ENCODE data around the gene TSPAN18. TPM values are rescaled to one million over a fixed set of nuclear protein-coding genes. Genes with fewer than 3 reads are reported as not detected.

TSPAN18 gene
- total RNA-seq, 1 experiment from 2014 or later = not detected

DNA sequence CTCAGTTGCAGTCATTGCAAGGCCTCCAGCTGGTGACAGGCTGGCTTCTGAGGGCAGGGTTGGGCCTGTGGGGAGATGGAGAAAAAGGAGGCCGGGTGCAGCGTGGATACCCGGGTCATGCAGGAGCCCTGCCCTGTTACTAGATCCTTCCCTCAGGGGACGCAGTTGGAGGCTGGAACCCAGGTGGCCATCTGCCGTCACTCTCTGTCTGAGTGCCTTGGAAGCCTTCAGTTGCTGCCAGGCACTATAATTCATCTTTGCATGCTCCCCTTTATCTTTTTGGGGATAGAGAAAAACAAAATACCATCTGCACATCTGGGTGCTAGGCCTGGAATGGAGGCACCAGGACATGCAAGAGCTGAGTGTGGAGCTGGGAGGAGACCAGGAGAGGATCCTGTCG lies 141.3 kb downstream of the TSPAN18 start:
- Histone ChIP-seq H3K79me2 (ENCODE audit: low read length) (no peaks in the 10 kb centered on the region), H4K20me1 (ENCODE audit: low read length) (no peaks in the 10 kb centered on the region), H3K9me3 (ENCODE audit: low read length) (no peaks in the 10 kb centered on the region), H3K27ac (ENCODE audit: low read length) (no peak overlapping the region), H2AFZ (ENCODE audit: low read length) (no peak overlapping the region), H3K9ac (ENCODE audit: low read length) (no peak overlapping the region), H3K9me2 (replicated peaks; ENCODE audit: low read length) (no peaks in the 10 kb centered on the region), H3K4me1 (ENCODE audit: insufficient read depth, low read length) (peaks cover under 1% of the 10 kb centered on the region), H3K4me2 (ENCODE audit: low read length) (no peak overlapping the region), H3K27me3 (ENCODE audit: low read length) (no peaks in the 10 kb centered on the region), H3K4me3 (ENCODE audit: low read length) (no peak overlapping the region), H3K36me3 (ENCODE audit: low read depth, low read length) (no peaks in the 10 kb centered on the region), H3F3A (ENCODE audit: low read length, unreplicated experiment) (no peaks in the 10 kb centered on the region)
- BruUV-seq (replicated peaks) = no TSS peak
- intact Hi-C loops (cut with micrococcal nuclease) = no loop called here
- TF ChIP-seq EZH2phosphoT487 (IDR thresholded peaks at IDR 0.05; ENCODE audit: borderline replicate concordance, low read length) = no peak
- TF ChIP-seq EZH2 (IDR thresholded peaks at IDR 0.05; ENCODE audit: low read length, unreplicated experiment) = no peak
- TF ChIP-seq, protein P1, sequence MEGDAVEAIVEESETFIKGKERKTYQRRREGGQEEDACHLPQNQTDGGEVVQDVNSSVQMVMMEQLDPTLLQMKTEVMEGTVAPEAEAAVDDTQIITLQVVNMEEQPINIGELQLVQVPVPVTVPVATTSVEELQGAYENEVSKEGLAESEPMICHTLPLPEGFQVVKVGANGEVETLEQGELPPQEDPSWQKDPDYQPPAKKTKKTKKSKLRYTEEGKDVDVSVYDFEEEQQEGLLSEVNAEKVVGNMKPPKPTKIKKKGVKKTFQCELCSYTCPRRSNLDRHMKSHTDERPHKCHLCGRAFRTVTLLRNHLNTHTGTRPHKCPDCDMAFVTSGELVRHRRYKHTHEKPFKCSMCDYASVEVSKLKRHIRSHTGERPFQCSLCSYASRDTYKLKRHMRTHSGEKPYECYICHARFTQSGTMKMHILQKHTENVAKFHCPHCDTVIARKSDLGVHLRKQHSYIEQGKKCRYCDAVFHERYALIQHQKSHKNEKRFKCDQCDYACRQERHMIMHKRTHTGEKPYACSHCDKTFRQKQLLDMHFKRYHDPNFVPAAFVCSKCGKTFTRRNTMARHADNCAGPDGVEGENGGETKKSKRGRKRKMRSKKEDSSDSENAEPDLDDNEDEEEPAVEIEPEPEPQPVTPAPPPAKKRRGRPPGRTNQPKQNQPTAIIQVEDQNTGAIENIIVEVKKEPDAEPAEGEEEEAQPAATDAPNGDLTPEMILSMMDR (conservative IDR thresholded peaks at IDR 0.05; ENCODE audit: low read depth, low read length) = no peak
- DNase-seq (no peak), ATAC-seq (no peak)
- CTCF ChIA-PET = no interaction called here
- POLR2A ChIA-PET (ENCODE audit: unreplicated experiment) = no interaction called here

DNA sequence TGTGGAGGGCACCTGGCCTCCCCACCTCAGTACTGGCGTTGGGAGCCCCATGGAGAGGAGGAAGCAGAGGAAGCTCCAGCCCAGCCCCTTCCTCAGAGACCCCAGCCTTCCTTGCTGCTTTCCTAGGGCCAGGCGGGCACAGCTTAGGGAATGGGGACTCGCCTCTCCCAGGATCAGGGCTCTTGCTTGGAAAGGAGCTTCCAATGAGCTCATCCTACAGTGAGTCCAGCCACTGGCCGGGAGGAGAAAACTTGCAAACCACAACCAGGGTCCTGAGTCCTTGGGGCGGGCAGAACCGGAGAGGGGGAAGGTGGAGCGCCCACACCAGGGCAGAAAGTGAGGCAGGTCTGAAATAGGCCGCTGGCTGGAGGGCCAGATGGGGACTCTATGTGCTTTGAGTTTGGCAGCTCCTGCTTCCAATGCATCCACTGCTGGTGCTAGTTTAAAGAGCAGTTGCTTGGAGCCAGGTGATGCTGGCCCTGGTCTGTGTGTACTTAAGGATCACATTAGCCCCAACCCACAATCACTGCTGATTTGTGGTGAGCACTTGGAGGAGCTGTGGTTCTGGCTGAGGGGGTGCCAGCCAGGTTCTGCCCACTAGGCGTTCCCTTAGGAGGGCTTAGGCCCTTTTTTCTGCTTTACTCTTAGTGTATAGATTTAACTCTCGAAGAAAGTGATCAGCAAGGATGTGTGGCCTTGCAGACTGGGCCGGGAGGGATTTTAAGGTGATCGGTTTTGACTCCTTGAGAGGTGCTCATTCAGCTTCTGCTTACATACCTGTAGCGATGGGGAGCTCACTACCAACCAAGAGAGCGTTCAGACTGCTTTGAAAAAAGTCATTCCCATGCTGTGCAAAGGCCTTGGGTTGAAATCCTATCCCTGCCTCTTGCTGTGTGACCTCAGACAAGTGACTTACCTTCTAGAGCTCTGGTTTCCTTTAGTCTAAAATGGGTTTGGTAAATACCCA lies 142.0 kb downstream of the TSPAN18 start:
- H3K36me3 ChIP-seq (ENCODE audit: low read depth, low read length) = no peaks in the 10 kb centered on the region
- H3K9me3 ChIP-seq (ENCODE audit: low read length) = no peaks in the 10 kb centered on the region
- ATAC-seq = no peak
- H3K9me2 ChIP-seq (replicated peaks; ENCODE audit: low read length) = no peaks in the 10 kb centered on the region
- no peak overlapping the region for H3K4me3 ChIP-seq (ENCODE audit: low read length)
- H3K4me2 ChIP-seq (ENCODE audit: low read length) = no peak overlapping the region
- DNase-seq = no peak
- H3K9ac ChIP-seq (ENCODE audit: low read length) = no peak overlapping the region
- H3K4me1 ChIP-seq (ENCODE audit: insufficient read depth, low read length) = no peaks in the 10 kb centered on the region
- ChIA-PET POLR2A (ENCODE audit: unreplicated experiment) (no interaction called here), CTCF (no interaction called here)
- no peaks in the 10 kb centered on the region for H4K20me1 ChIP-seq (ENCODE audit: low read length)
- H3K79me2 ChIP-seq (ENCODE audit: low read length) = no peaks in the 10 kb centered on the region
- H2AFZ ChIP-seq (ENCODE audit: low read length) = no peak overlapping the region
- TF ChIP-seq, protein P1 (conservative IDR thresholded peaks at IDR 0.05; ENCODE audit: low read depth, low read length) = no peak
- no peak for TF ChIP-seq EZH2 (IDR thresholded peaks at IDR 0.05; ENCODE audit: low read length, unreplicated experiment)
- TF ChIP-seq EZH2phosphoT487 (IDR thresholded peaks at IDR 0.05; ENCODE audit: borderline replicate concordance, low read length) = no peak
- BruUV-seq (replicated peaks) = no TSS peak
- H3K27ac ChIP-seq (ENCODE audit: low read length) = no peak overlapping the region
- intact Hi-C loops (cut with micrococcal nuclease) = no loop called here
- no peaks in the 10 kb centered on the region for H3F3A ChIP-seq (ENCODE audit: low read length, unreplicated experiment)
- no peaks in the 10 kb centered on the region for H3K27me3 ChIP-seq (ENCODE audit: low read length)

DNA sequence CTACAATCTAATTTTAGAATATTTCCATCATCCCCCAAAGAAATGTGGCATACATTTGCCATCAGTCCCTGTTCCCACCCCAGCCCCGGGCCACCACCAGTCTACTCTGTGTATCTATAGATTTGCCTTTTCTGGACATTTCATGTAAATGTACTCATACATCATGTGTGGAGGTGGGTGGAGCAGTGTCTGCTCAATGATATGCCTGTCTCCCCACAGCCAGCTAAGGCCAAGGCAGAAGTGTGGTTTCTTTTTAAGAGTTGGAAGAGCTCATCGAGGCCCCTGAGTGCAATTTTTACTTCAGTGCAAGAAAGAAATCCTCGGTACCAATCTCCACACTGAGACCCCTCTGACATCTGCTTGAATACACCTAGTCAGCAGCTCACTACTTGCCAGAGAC lies 143.4 kb downstream of the TSPAN18 start:
- Histone ChIP-seq H4K20me1 (ENCODE audit: low read length) (no peaks in the 10 kb centered on the region), H2AFZ (ENCODE audit: low read length) (no peak overlapping the region), H3K9me3 (ENCODE audit: low read length) (no peaks in the 10 kb centered on the region), H3K9me2 (replicated peaks; ENCODE audit: low read length) (no peaks in the 10 kb centered on the region), H3K4me1 (ENCODE audit: insufficient read depth, low read length) (no peaks in the 10 kb centered on the region), H3K27me3 (ENCODE audit: low read length) (no peaks in the 10 kb centered on the region), H3K79me2 (ENCODE audit: low read length) (no peaks in the 10 kb centered on the region), H3K9ac (ENCODE audit: low read length) (no peak overlapping the region), H3F3A (ENCODE audit: low read length, unreplicated experiment) (no peaks in the 10 kb centered on the region), H3K36me3 (ENCODE audit: low read depth, low read length) (no peaks in the 10 kb centered on the region), H3K27ac (ENCODE audit: low read length) (no peak overlapping the region), H3K4me2 (ENCODE audit: low read length) (no peak overlapping the region), H3K4me3 (ENCODE audit: low read length) (no peak overlapping the region)
- ATAC-seq = no peak; the same call in 1 of the 2 replicates
- POLR2A ChIA-PET (ENCODE audit: unreplicated experiment) = no interaction called here
- intact Hi-C loops (cut with micrococcal nuclease) = no loop called here
- no TSS peak for BruUV-seq (replicated peaks)
- DNase-seq = no peak
- TF ChIP-seq EZH2 (IDR thresholded peaks at IDR 0.05; ENCODE audit: low read length, unreplicated experiment) = no peak
- TF ChIP-seq EZH2phosphoT487 (IDR thresholded peaks at IDR 0.05; ENCODE audit: borderline replicate concordance, low read length) = no peak
- TF ChIP-seq, protein P1 (conservative IDR thresholded peaks at IDR 0.05; ENCODE audit: low read depth, low read length) = no peak
- CTCF ChIA-PET = no interaction called here
